Right renal pelvis (tissue), 4 donors: Measurements from ENCODE around the gene GNG7. TPM values are rescaled to one million over a fixed set of nuclear protein-coding genes. Genes with fewer than 3 reads are reported as not detected.

Experiments used
- polyA plus RNA-seq, 4 donors: library from polyadenylated mRNA; unstranded; fragments of 120-200 nt; gene quantifications; one replicate each; pipeline ENCODE4 v1.2.1, GENCODE V29; 2013; ENCODE audit not compliant: insufficient read length in 4 of 4

The GNG7 gene
- polyA plus RNA-seq, 4 donors = 5.6 to 6.8 (median 6.3) TPM

Other genes with a start within 250 kb of the GNG7 start
- 10 to 100 TPM; 54.2 to 79.5 (median 62.3) TPM for gene LMNB2, start 245.7 kb downstream of the GNG7 start, polyA plus RNA-seq
- 10 to 100 TPM; 10.1 to 14.1 (median 13.1) TPM for gene GADD45B, start 226.6 kb downstream of the GNG7 start, polyA plus RNA-seq
- 1 to 10 TPM; 2.6 to 3.6 (median 3.1) TPM for gene DIRAS1, start 18.7 kb upstream of the GNG7 start, polyA plus RNA-seq
- 10 to 100 TPM; 31.9 to 37.9 (median 34.8) TPM for gene SLC39A3, start 37.3 kb upstream of the GNG7 start, polyA plus RNA-seq
- 10 to 100 TPM; 50.9 to 71.0 (median 53.3) TPM for gene SGTA, start 80.6 kb upstream of the GNG7 start, polyA plus RNA-seq
- gene THOP1, start 82.8 kb upstream of the GNG7 start, polyA plus RNA-seq = 10 to 100 TPM; 41.4 to 62.6 (median 42.7) TPM
- 10 to 100 TPM in 1 of 4 donors, 1 to 10 TPM in 3; 8.8 to 10.2 (median 9.3) TPM for gene ZNF554, start 117.2 kb upstream of the GNG7 start, polyA plus RNA-seq
- 10 to 100 TPM; 12.1 to 16.4 (median 13.9) TPM for gene ZNF555, start 138.8 kb upstream of the GNG7 start, polyA plus RNA-seq
- gene ZNF556, start 164.6 kb upstream of the GNG7 start, polyA plus RNA-seq = 1 to 10 TPM in 1 of 4 donors, under 1 TPM in 3; 0.82 to 1.4 (median 0.94) TPM
- gene ZNF57, start 198.2 kb upstream of the GNG7 start, polyA plus RNA-seq = 1 to 10 TPM; 6.3 to 10.0 (median 7.7) TPM
- gene ZNF77, start 242.3 kb upstream of the GNG7 start, polyA plus RNA-seq = 1 to 10 TPM; 6.8 to 8.7 (median 7.9) TPM